Panc1 (cell line): Measurements from ENCODE around the gene TP73. TPM values are rescaled to one million over a fixed set of nuclear protein-coding genes. Genes with fewer than 3 reads are reported as not detected.

Experiments used
- ATAC-seq: fragments of 200-7000 bp; cut with Tn5 transposase; 2 replicates; pipeline ENCODE4 v1.9.1; 2020; ENCODE audit warnings: mild to moderate bottlenecking, moderate library complexity
- BruUV-seq: library from RNA; stranded (reverse); fragments of 400-500 nt; replicated peaks from 2 replicates; lab custom pipeline; 2021; lab: Mats Ljungman, UMichigan
- CTCF ChIA-PET: fragments of 300-600 bp; sonication (Branson Sonifier 250); formaldehyde crosslinking; loops from one replicate; lab custom pipeline; 2022; ENCODE audit warnings: antibody characterized with exemption; lab: Charles Lee
- POLR2A ChIA-PET: fragments of 300-600 bp; sonication (Branson Sonifier 250); formaldehyde crosslinking; loops from one replicate; lab custom pipeline; 2022; ENCODE audit warnings: antibody characterized with exemption; lab: Charles Lee
- DNase-seq: peaks from one replicate; pipeline ENCODE4 v3.0.0-alpha.2; 2010; ENCODE audit warnings: low read depth, low spot score
- H3K27ac ChIP-seq: 2 replicates; pipeline ENCODE4 v1.5.1; 2011; ENCODE audit warnings: mild to moderate bottlenecking, low read length, inconsistent platforms
- H3K27me3 ChIP-seq: fragments of 200-500 bp; sonication (Bioruptor generic); 2 replicates; pipeline ENCODE4 v1.6.0; 2014; ENCODE audit warnings: low read length, inconsistent platforms; ENCODE audit not compliant: control insufficient read depth, insufficient read depth
- H3K36me3 ChIP-seq: fragments of 200-500 bp; sonication (Bioruptor generic); 2 replicates; pipeline ENCODE4 v1.5.1; 2014; ENCODE audit warnings: inconsistent platforms, mild to moderate bottlenecking, low read length, moderate library complexity; ENCODE audit not compliant: control insufficient read depth, insufficient read depth
- H3K4me1 ChIP-seq: 2 replicates; pipeline ENCODE4 v1.5.1; 2011; ENCODE audit warnings: inconsistent platforms, mild to moderate bottlenecking, low read length, moderate library complexity; ENCODE audit not compliant: control insufficient read depth, insufficient read depth
- H3K4me3 ChIP-seq, 2 experiments: 2 replicates each; pipeline ENCODE4 v1.5.1; 2011 to 2012; ENCODE audit warnings: low read depth in 2 of 2, low read length in 2 of 2, mild to moderate bottlenecking in 2 of 2, inconsistent platforms in 1 of 2, moderate library complexity in 1 of 2
- H3K9me3 ChIP-seq: fragments of 200-500 bp; sonication (Bioruptor generic); 2 replicates; pipeline ENCODE4 v1.5.1; 2014; ENCODE audit warnings: low read depth, mild to moderate bottlenecking, inconsistent platforms, low read length, moderate library complexity; ENCODE audit not compliant: control insufficient read depth, insufficient read depth
- POLR2AphosphoS5 ChIP-seq: IDR thresholded peaks from 2 replicates; pipeline ENCODE4 v1.6.1; 2012; ENCODE audit warnings: mild to moderate bottlenecking, low read depth, low read length, moderate library complexity
- REST ChIP-seq, 2 experiments: IDR thresholded peaks; 2 replicates each; pipeline ENCODE4 v1.6.1; 2011 to 2012; ENCODE audit warnings: low read depth in 2 of 2, control low read depth in 1 of 2, low read length in 1 of 2, mild to moderate bottlenecking in 1 of 2, moderate library complexity in 1 of 2; ENCODE audit not compliant: insufficient read depth in 1 of 2
- SIN3A ChIP-seq: IDR thresholded peaks from 2 replicates; pipeline ENCODE4 v1.6.1; 2012; ENCODE audit warnings: low read depth, mild to moderate bottlenecking, low read length, moderate library complexity, borderline replicate concordance; ENCODE audit not compliant: insufficient read depth
- TCF7L2 ChIP-seq: IDR thresholded peaks from 2 replicates; pipeline ENCODE4 v1.6.1; 2011; ENCODE audit warnings: mild to moderate bottlenecking, low read depth, low read length, inconsistent platforms
- in situ Hi-C: cut with HindIII; loops from 2 replicates; pipeline ENCODE4 v1.10.0; 2016; ENCODE audit warnings: low sequenced_read_pairs, low pct_unique_long_range_greater_than_20kb
- intact Hi-C: fragments of 100-400 bp; cut with micrococcal nuclease; formaldehyde crosslinking; loops from one replicate; pipeline ENCODE4 v1.10.0; 2022; ENCODE audit not compliant: unreplicated experiment
- total RNA-seq: library from RNA; stranded (reverse); gene quantifications from one replicate; pipeline ENCODE4 v1.2.1, GENCODE V29; 2021; ENCODE audit not compliant: unreplicated experiment
- TF ChIP-seq, protein P1 (sequence below): fragments of 450-650 bp; IDR thresholded peaks from 2 replicates; pipeline ENCODE4 v1.5.1; 2017; ENCODE audit warnings: mild to moderate bottlenecking

The TP73 gene
- total RNA-seq, 1 experiment from 2014 or later, result 4.7 TPM

DNA sequence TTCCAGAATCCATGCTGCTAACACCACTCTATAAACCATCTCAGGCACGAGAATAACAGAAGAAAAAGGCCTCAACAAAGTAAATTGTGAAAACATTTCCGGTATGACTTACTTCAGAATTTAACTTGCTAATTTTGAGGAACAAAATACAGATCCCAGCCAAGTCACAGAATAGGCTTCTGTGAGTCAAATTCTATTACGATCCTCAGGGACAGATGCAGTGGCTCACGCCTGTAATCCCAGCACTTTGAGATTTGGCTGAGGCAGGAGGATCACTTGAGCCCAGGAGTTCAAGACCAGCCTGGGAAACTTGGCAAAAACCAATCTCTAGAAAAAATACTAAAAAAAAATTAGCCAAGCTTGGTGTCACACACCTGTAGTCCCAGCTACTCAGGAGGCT is 91.1 kb downstream of the TP73 start:
- DNase-seq (no peak), ATAC-seq (no peak)
- Histone ChIP-seq H3K27ac (no peak overlapping the region), H3K9me3 (no peaks in the 10 kb centered on the region), H3K27me3 (no peaks in the 10 kb centered on the region), H3K4me3 (no peak overlapping the region), H3K4me1 (peaks cover 8% of the 10 kb centered on the region), H3K36me3 (no peaks in the 10 kb centered on the region; the same call in 1 of the 2 replicates)
- ChIA-PET CTCF (no interaction called here), POLR2A (no interaction called here)
- BruUV-seq, result no TSS peak
- TF ChIP-seq, protein P1, sequence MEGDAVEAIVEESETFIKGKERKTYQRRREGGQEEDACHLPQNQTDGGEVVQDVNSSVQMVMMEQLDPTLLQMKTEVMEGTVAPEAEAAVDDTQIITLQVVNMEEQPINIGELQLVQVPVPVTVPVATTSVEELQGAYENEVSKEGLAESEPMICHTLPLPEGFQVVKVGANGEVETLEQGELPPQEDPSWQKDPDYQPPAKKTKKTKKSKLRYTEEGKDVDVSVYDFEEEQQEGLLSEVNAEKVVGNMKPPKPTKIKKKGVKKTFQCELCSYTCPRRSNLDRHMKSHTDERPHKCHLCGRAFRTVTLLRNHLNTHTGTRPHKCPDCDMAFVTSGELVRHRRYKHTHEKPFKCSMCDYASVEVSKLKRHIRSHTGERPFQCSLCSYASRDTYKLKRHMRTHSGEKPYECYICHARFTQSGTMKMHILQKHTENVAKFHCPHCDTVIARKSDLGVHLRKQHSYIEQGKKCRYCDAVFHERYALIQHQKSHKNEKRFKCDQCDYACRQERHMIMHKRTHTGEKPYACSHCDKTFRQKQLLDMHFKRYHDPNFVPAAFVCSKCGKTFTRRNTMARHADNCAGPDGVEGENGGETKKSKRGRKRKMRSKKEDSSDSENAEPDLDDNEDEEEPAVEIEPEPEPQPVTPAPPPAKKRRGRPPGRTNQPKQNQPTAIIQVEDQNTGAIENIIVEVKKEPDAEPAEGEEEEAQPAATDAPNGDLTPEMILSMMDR, result no peak
- no peak for TF ChIP-seq REST (IDR thresholded peaks at IDR 0.05; ENCODE audit: insufficient read depth in 1 of 2, low read depth in 2 of 2, low read length in 1 of 2)
- no peak for TF ChIP-seq SIN3A
- intact Hi-C loops, result no loop called here
- in situ Hi-C loops, result no loop called here

DNA sequence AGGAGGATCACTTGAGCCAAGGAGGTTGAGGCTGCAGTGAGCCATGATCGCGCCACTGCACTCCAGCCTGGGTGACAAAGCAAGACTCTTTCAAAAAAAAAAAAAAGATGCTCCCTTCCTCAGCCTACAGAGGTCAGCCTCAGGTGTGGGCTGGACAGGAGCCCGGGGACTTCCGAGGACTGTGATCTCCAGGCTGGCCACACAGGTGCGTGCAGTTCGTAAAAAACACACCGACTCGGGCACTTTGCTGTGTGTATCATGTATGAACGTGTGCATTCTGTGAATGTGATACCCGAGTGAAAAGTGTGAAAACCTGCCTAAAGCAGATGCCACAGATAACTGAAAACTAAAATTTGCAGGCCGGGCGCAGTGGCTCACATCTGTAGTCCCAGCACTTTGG is 91.5 kb downstream of the TP73 start:
- no TSS peak for BruUV-seq
- in situ Hi-C loops (no loop called here), intact Hi-C loops (no loop called here)
- TF ChIP-seq REST (IDR thresholded peaks at IDR 0.05; ENCODE audit: insufficient read depth in 1 of 2, low read depth in 2 of 2, low read length in 1 of 2), result no peak
- TF ChIP-seq POLR2AphosphoS5, result no peak
- TF ChIP-seq TCF7L2, result no peak
- TF ChIP-seq, protein P1, result no peak
- TF ChIP-seq SIN3A, result no peak
- Histone ChIP-seq H3K4me3 (no peak overlapping the region), H3K27ac (no peak overlapping the region), H3K9me3 (no peaks in the 10 kb centered on the region), H3K36me3 (no peaks in the 10 kb centered on the region; the same call in 1 of the 2 replicates), H3K27me3 (no peaks in the 10 kb centered on the region), H3K4me1 (peaks cover 8% of the 10 kb centered on the region)
- no peak for ATAC-seq
- POLR2A ChIA-PET, result no interaction called here
- no peak for DNase-seq
- CTCF ChIA-PET, result no interaction called here
